SH-SY5Y (cell line): ENCODE data around the gene SLC37A3.

Experiments used
- GATA2 ChIP-seq: IDR thresholded peaks from 2 replicates; pipeline ENCODE4 v1.6.1; 2011; ENCODE audit warnings: mild to moderate bottlenecking, low read depth, low read length
- GATA3 ChIP-seq: IDR thresholded peaks from 2 replicates; pipeline ENCODE4 v1.6.1; 2011; ENCODE audit warnings: low read depth, mild to moderate bottlenecking, low read length, moderate library complexity

DNA sequence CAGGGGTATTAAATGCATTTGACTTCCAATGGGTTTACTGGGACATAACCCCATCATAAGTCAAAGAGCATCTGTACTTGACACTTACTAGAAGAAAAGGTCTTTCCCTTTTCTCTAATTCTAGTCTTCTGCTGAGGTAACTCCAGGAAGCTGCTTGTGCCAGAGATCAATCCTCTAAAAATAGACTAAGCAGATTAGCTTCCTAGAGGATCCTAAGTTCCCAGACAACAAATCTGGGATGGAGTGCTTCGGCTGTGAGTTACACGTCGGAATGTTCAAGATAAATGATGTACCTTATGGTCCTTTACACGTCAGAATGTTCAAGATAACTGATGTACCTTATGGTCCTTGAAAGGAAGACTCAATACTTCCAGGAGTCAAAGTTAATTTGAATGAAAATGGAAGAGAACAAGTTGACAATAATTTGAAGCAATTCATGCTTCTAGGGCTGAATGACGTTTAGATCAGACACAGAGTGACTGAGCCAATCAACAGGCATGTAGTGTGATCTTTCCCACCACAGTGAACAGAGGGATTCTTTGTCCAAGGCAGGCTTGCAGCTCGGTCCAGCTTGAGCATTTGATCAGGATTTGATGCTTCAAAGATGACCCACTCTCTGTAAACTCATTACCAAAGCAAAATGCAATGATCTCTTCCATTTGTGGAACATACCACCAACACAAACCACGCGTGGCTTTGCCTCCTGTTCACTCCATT is 63.8 kb downstream of the SLC37A3 start:
- TF ChIP-seq GATA2 (no peak), GATA3 (no peak)
